ENCODE results near the gene KIF17.

KIF17 gene

DNA sequence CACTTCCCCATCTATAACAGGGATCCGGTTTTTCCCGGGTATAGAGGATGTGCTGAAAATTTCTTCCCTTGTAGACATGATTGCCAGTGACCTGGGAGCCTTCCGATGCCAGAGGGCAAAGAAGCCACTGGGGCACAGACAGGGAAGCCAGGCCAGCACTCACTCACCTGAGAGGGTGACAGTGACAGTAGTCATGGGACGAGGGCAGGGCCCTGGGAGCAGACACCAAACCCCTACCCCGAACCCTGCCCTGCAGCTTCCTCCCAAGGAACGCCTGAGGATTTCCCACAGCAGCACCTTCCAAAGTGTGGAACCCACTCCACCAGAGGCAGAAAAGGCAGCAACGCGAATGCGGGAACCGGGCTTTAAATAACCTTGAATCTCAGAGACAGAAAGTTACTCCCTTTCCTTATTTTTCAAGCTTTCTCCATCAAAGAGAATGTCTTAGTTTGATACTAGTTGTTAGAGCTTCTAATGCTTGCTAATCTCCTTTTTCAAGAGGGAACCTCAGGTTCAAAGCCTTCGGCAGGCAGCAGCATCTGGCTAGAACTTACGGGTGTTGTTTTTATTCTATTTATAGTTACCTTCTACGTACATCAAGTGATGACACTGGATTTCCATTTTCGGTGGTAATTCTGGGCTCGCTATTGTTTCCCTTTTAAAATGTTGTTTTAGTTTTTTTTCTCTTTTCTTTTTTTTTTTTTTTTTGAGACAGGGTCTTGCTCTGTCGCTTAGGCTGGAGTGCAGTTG is 59.5 kb downstream of the KIF17 start:
- Histone ChIP-seq H3K27ac (ENCODE audit: low read depth, low read length) (no peak overlapping the region), H3K9me3 (ENCODE audit: control insufficient read depth, insufficient read depth, low read length) (no peaks in the 10 kb centered on the region), H3K9me2 (replicated peaks; ENCODE audit: control insufficient read depth, low read length) (no peaks in the 10 kb centered on the region), H3K36me3 (ENCODE audit: control insufficient read depth, low read length) (peaks cover 75% of the 10 kb centered on the region), H3F3A (ENCODE audit: control insufficient read depth, insufficient read depth) (no peaks in the 10 kb centered on the region), H3K4me2 (ENCODE audit: low read length) (no peak overlapping the region), H3K4me3 (ENCODE audit: low read length) (no peak overlapping the region), H3K79me2 (ENCODE audit: control insufficient read depth, low read length) (peaks cover 58% of the 10 kb centered on the region), H4K20me1 (ENCODE audit: control insufficient read depth, insufficient read depth, low read depth, low read length) (peaks cover 9% of the 10 kb centered on the region; the same call in 1 of the 2 replicates), H3K4me1 (ENCODE audit: control insufficient read depth, low read length) (peaks cover 23% of the 10 kb centered on the region), H3K27me3 (ENCODE audit: control insufficient read depth, low read length) (no peaks in the 10 kb centered on the region)
- TF ChIP-seq, protein P1, sequence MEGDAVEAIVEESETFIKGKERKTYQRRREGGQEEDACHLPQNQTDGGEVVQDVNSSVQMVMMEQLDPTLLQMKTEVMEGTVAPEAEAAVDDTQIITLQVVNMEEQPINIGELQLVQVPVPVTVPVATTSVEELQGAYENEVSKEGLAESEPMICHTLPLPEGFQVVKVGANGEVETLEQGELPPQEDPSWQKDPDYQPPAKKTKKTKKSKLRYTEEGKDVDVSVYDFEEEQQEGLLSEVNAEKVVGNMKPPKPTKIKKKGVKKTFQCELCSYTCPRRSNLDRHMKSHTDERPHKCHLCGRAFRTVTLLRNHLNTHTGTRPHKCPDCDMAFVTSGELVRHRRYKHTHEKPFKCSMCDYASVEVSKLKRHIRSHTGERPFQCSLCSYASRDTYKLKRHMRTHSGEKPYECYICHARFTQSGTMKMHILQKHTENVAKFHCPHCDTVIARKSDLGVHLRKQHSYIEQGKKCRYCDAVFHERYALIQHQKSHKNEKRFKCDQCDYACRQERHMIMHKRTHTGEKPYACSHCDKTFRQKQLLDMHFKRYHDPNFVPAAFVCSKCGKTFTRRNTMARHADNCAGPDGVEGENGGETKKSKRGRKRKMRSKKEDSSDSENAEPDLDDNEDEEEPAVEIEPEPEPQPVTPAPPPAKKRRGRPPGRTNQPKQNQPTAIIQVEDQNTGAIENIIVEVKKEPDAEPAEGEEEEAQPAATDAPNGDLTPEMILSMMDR (IDR thresholded peaks at IDR 0.05; ENCODE audit: low read depth, low read length, poor library complexity, severe bottlenecking) = no peak
- no peak for TF ChIP-seq EZH2phosphoT487 (IDR thresholded peaks at IDR 0.05; ENCODE audit: borderline replicate concordance, low read length)

DNA sequence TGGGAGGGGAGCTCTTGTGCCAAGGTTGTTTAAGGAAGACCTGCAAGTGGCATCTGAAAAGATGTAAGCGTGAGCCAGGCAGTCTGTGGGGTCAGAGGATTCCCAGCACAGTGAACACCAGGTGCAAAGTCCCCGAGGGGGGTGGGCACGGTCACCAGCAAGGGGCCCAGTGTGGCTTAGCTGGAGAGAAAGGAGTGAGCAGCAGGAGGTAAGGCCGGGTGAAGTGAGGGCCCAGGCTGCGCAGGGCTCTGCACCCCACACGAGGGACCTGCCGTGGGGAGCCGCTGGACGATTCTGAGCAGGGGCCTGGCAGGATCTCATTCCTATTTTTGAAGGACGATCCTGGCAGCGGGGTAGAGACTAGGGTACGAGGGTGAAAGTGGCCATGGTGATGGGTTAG is 60.8 kb downstream of the KIF17 start:
- Histone ChIP-seq H3K27me3 (ENCODE audit: control insufficient read depth, low read length) (no peaks in the 10 kb centered on the region), H3K27ac (ENCODE audit: low read depth, low read length) (no peak overlapping the region), H3F3A (ENCODE audit: control insufficient read depth, insufficient read depth) (no peaks in the 10 kb centered on the region), H3K79me2 (ENCODE audit: control insufficient read depth, low read length) (peaks cover 57% of the 10 kb centered on the region), H3K36me3 (ENCODE audit: control insufficient read depth, low read length) (peaks cover 89% of the 10 kb centered on the region), H3K9me3 (ENCODE audit: control insufficient read depth, insufficient read depth, low read length) (no peaks in the 10 kb centered on the region), H3K4me3 (ENCODE audit: low read length) (no peak overlapping the region), H3K9me2 (replicated peaks; ENCODE audit: control insufficient read depth, low read length) (no peaks in the 10 kb centered on the region), H3K4me1 (ENCODE audit: control insufficient read depth, low read length) (peaks cover 17% of the 10 kb centered on the region), H3K4me2 (ENCODE audit: low read length) (no peak overlapping the region), H4K20me1 (ENCODE audit: control insufficient read depth, insufficient read depth, low read depth, low read length) (peaks cover 9% of the 10 kb centered on the region; the same call in 1 of the 2 replicates)
- TF ChIP-seq EZH2phosphoT487 (IDR thresholded peaks at IDR 0.05; ENCODE audit: borderline replicate concordance, low read length) = no peak
- TF ChIP-seq, protein P1 (IDR thresholded peaks at IDR 0.05; ENCODE audit: low read depth, low read length, poor library complexity, severe bottlenecking) = no peak

DNA sequence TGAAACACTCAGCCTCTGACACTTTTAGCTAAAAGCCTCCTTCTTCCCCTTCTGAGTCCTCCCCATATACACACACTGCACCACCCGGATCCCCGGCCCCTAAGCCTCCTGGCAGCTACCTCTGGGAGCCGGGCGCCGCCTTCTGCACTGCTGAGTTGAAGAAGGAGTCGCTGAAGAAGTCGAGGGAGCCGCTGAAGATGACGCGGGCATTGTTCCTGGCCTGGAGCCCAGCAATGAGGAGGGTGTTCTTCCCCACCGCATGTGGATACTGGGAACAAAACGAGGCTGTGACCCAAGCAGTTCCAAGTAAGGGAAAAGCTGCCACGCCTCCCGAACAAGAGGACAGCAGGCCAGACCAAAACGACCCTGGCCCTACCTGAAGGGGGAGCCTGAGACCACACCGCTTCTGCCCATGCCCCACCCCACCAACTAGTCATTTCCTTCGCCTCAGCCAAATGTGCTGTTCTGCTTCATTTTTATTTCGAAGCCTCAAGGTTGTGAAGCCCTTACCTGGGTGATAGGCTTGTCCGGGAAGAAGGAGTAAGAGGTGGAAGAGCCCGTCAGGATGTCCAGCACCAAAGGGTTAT is 63.6 kb downstream of the KIF17 start:
- H3K4me2 ChIP-seq (ENCODE audit: low read length) = no peak overlapping the region
- H3K4me3 ChIP-seq (ENCODE audit: low read length) = no peak overlapping the region
- H3K9me2 ChIP-seq (replicated peaks; ENCODE audit: control insufficient read depth, low read length) = no peaks in the 10 kb centered on the region
- peaks cover 3% of the 10 kb centered on the region; the same call in 1 of the 2 replicates for H3F3A ChIP-seq (ENCODE audit: control insufficient read depth, insufficient read depth)
- H3K36me3 ChIP-seq (ENCODE audit: control insufficient read depth, low read length) = peaks cover 89% of the 10 kb centered on the region
- H3K9me3 ChIP-seq (ENCODE audit: control insufficient read depth, insufficient read depth, low read length) = no peaks in the 10 kb centered on the region
- H4K20me1 ChIP-seq (ENCODE audit: control insufficient read depth, insufficient read depth, low read depth, low read length) = peaks cover 2% of the 10 kb centered on the region; the same call in 1 of the 2 replicates
- no peak for TF ChIP-seq EZH2phosphoT487 (IDR thresholded peaks at IDR 0.05; ENCODE audit: borderline replicate concordance, low read length)
- TF ChIP-seq, protein P1 (IDR thresholded peaks at IDR 0.05; ENCODE audit: low read depth, low read length, poor library complexity, severe bottlenecking) = no peak
- no peaks in the 10 kb centered on the region for H3K27me3 ChIP-seq (ENCODE audit: control insufficient read depth, low read length)
- peaks cover 3% of the 10 kb centered on the region for H3K4me1 ChIP-seq (ENCODE audit: control insufficient read depth, low read length)
- H3K27ac ChIP-seq (ENCODE audit: low read depth, low read length) = no peak overlapping the region
- H3K79me2 ChIP-seq (ENCODE audit: control insufficient read depth, low read length) = peaks cover 33% of the 10 kb centered on the region

Data from DOHH2 (cell line).